ENCODE data around the gene ZNF541. TPM values are rescaled to one million over a fixed set of nuclear protein-coding genes. Genes with fewer than 3 reads are reported as not detected.

The ZNF541 gene
- under 1 TPM in 1 of 3 donors, not detected in 2; 0.22 TPM for total RNA-seq
- long read RNA-seq, donor 1: 0 reads
- long read RNA-seq, donor 2: 0 reads

- no peak for TF ChIP-seq CTCF (IDR thresholded peaks at IDR 0.05)
- ATAC-seq (peak; percentile 79), DNase-seq (peak; percentile 59 to 78 (median 71))
- Histone ChIP-seq H3K36me3 (ENCODE audit: low read depth) (no peaks in the 10 kb centered on the region), H3K4me3 (no peak within 1 kb of the TSS), H3K9me3 (no peaks in the 10 kb centered on the region), H3K4me1 (ENCODE audit: low read depth) (no peaks in the 10 kb centered on the region)
- intact Hi-C loops (cut with DNase I, micrococcal nuclease): no loop called here
Measured at GRCh38 chr19:47573071-47574026, at the start of gene ZNF541. ZNF541 (minus strand) TSS chr19:47573148; CDS start chr19:47555856, 17,292 bp downstream.

GRCh38 chr19:47619763-47620162 lies 46.8 kb upstream of the ZNF541 start:
- TF ChIP-seq CTCF (IDR thresholded peaks at IDR 0.05): no peak

GRCh38 chr19:47618771-47619170 lies 45.8 kb upstream of the ZNF541 start:
- peak; percentile 51 for ATAC-seq
- Histone ChIP-seq H3K4me3 (no peak overlapping the region), H3K9me3 (no peaks in the 10 kb centered on the region), H3K36me3 (ENCODE audit: low read depth) (no peaks in the 10 kb centered on the region), H3K4me1 (ENCODE audit: low read depth) (peaks cover 11% of the 10 kb centered on the region)
- peak in 1 of 3 donors; percentile 48 for DNase-seq
- intact Hi-C loops (cut with DNase I, micrococcal nuclease): no loop called here
- TF ChIP-seq CTCF (IDR thresholded peaks at IDR 0.05): no peak

More at GRCh38 chr19:47619763-47620162, 46.8 kb upstream of the ZNF541 start:
- ATAC-seq (peak; percentile 57), DNase-seq (no peak)
- H3K4me1 ChIP-seq (ENCODE audit: low read depth): peaks cover 14% of the 10 kb centered on the region
- no peak overlapping the region for H3K4me3 ChIP-seq
- intact Hi-C loops (cut with DNase I, micrococcal nuclease): no loop called here
- no peaks in the 10 kb centered on the region for H3K9me3 ChIP-seq
- H3K36me3 ChIP-seq (ENCODE audit: low read depth): no peaks in the 10 kb centered on the region

GRCh38 chr19:47615714-47616113 lies 42.8 kb upstream of the ZNF541 start:
- no peak for TF ChIP-seq CTCF (IDR thresholded peaks at IDR 0.05)
- intact Hi-C loops (cut with DNase I, micrococcal nuclease): no loop called here
- no peak overlapping the region for H3K4me3 ChIP-seq
- ATAC-seq (no peak), DNase-seq (no peak)
- peaks cover 18% of the 10 kb centered on the region for H3K4me1 ChIP-seq (ENCODE audit: low read depth)
- no peaks in the 10 kb centered on the region for H3K9me3 ChIP-seq
- H3K36me3 ChIP-seq (ENCODE audit: low read depth): no peaks in the 10 kb centered on the region

- DNase-seq: no peak
- Histone ChIP-seq H3K4me1 (ENCODE audit: low read depth) (peaks cover 20% of the 10 kb centered on the region), H3K4me3 (no peak overlapping the region), H3K36me3 (ENCODE audit: low read depth) (no peaks in the 10 kb centered on the region), H3K9me3 (no peaks in the 10 kb centered on the region)
- TF ChIP-seq CTCF (IDR thresholded peaks at IDR 0.05): no peak
- ATAC-seq: no peak
- intact Hi-C loops (cut with DNase I, micrococcal nuclease): no loop called here
Measured at GRCh38 chr19:47615230-47615629, 42.3 kb upstream of the ZNF541 start.
